Stimulated activated CD4-positive, alpha-beta T cell treated with anti-CD3 and anti-CD28 coated beads, TNF-alpha, amount 100 ng/mL, for 24 hours (primary cell): Measurements from ENCODE around the gene FLNA.
"Not testable (repeated sequence)": the region's sequence is repeated elsewhere in the genome, so short reads cannot be mapped to it uniquely, and the experiment has no call there.

ENCODE experiments used
- DNase-seq, 3 experiments: peaks; one replicate each; pipeline ENCODE4 v3.0.0-alpha.2; 2020; ENCODE audit warnings: low read depth in 3 of 3

FLNA gene

DNA sequence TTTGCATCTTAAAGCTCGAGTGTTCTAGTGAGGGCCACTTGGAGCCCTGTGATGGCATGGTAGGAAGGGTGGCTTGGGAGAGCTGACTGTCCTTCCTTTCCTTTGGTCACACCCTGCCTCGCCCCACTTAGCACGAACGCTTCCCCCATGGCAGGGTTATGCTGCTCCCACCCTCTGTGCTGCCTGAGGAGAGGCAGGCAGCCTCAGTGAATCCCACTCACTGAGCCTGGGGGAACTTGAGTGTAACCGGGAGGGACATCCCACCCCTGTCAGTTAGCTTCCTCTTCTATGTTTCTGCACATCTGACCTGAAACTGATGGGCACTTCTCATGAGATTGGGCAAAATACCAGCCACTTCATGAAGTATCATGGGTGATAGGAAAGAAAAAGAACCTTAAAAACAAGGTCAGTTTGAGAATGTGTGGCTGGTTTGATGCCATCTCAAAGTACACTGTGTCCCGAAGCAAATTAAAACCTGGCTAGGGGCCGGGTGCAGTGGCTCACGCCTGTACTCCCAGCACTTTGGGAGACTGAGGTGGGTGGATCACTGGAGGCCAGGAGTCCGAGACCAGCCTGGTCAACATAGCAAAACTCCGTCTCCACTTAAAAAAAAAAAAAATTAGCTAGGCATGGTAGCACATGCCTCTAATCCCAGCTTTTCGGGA lies 68.8 kb downstream of the FLNA start:
- DNase-seq: no peak

DNA sequence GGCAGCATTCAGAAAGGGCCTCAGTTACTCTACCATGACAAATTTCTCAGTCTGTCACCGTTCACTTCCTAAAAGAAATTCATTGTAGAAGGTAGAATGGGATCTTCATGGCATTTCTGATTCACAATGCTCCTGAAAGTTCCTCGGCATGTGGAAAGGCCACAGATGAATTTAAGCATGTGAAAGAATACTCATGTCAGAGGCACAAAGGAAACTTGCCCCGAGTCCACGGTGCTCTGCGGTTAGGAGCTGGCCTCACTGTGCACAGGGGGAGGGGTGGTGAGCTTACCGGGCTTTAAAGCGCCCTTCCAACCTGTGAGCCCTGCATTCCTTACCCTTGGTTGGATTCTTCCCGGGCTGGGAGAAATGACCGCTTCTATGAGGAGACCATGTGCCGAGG lies 69.6 kb downstream of the FLNA start:
- DNase-seq: no peak

DNA sequence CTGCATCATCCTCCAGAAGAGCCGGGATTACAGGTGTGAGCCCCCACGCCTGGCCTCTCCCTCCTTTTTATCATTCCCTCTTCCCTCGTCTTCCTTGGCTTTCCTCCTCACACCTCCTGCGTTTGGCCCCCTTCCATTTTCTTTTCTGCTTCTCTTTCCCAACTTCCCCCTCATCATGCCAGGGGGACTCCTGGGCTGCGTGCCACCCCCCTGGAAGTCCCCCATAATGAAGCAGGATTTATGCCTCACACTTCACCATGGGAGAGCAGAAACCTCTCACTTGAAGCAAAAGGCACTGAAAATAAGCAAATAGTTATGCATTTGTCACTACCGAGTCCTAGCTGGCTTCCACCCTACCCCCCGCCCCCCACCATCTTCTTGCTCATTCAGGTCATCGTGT lies 71.0 kb downstream of the FLNA start:
- no peak for DNase-seq

DNA sequence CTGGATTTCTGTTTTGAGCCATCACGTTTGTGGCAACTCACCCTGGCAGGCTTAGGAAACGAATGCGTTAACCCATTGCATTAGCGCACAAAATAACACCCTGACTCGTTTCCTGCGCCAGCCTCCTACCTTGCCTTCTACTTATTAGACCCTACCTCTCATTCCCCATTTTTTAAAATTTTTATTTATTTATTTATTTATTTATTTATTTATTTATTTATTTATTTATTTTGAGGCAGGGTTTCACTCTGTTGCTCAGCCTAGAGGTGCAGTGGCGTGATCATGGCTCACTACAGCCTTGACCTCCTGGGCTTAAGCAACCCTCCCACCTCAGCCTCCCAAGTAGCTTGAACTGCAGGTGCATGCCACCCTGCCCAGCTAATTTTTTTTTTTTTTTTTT lies 71.4 kb downstream of the FLNA start:
- DNase-seq: not testable (repeated sequence)

- DNase-seq: no peak
These were observed 73.6 kb downstream of the FLNA start for GRCh38 chrX:154300816-154301215.
